AG04449 (cell line): ENCODE data around the gene CD38.

Source experiments
- CTCF ChIA-PET: fragments of 350-600 bp; formaldehyde crosslinking; extraction: SDS; loops from one replicate; lab custom pipeline; 2021; ENCODE audit warnings: antibody characterized with exemption; lab: Yijun Ruan, JAX
- POLR2A ChIA-PET: fragments of 400-600, 350-600 bp; formaldehyde crosslinking; extraction: SDS; loops from one replicate; lab custom pipeline; 2020; ENCODE audit warnings: antibody characterized with exemption, inconsistent platforms; lab: Yijun Ruan, JAX
- DNase-seq: peaks from one replicate; pipeline ENCODE4 v3.0.0-alpha.2; 2010; ENCODE audit warnings: low read depth, low spot score
- H3K4me3 ChIP-seq: 2 replicates; pipeline ENCODE4 v1.5.1; 2011; ENCODE audit warnings: low read depth, mild to moderate bottlenecking, control low read depth, low read length
- TF ChIP-seq, protein P1 (sequence below): IDR thresholded peaks from one replicate; pipeline ENCODE4 v1.5.1; 2011; ENCODE audit warnings: mild to moderate bottlenecking, moderate library complexity, low read length, control low read depth, inconsistent platforms; ENCODE audit not compliant: insufficient read depth; ENCODE audit errors: missing control alignments

The CD38 gene

DNA sequence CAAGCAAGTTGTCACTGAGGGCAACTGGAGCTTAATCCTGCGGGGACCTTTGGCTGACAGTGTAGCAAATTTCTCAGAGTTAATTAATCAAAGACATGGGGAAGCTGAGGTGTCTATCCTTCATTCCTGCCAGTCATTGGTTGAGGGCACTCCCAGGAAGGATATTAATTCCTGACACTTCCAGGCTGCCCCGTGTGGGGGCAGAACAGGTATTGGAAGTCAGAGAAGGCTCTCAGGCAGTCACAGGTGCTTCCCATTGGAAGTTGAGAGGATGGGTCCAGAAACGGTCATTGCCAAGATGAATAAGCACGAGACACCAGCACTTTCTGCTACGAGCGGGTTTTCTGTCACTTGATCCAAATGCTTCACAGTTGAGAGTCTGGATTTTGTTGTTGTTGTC is 29.1 kb upstream of the CD38 start:
- CTCF ChIA-PET: interaction anchor here (0.9 to 1.5 kb wide), 3 partner anchors 19 to 207 kb away, joined by 3 to 4 read pairs (median 3); no protein-coding TSS in a partner anchor
- TF ChIP-seq, protein P1, sequence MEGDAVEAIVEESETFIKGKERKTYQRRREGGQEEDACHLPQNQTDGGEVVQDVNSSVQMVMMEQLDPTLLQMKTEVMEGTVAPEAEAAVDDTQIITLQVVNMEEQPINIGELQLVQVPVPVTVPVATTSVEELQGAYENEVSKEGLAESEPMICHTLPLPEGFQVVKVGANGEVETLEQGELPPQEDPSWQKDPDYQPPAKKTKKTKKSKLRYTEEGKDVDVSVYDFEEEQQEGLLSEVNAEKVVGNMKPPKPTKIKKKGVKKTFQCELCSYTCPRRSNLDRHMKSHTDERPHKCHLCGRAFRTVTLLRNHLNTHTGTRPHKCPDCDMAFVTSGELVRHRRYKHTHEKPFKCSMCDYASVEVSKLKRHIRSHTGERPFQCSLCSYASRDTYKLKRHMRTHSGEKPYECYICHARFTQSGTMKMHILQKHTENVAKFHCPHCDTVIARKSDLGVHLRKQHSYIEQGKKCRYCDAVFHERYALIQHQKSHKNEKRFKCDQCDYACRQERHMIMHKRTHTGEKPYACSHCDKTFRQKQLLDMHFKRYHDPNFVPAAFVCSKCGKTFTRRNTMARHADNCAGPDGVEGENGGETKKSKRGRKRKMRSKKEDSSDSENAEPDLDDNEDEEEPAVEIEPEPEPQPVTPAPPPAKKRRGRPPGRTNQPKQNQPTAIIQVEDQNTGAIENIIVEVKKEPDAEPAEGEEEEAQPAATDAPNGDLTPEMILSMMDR: no peak
- POLR2A ChIA-PET: no interaction called here
- no peak overlapping the region for H3K4me3 ChIP-seq
- no peak for DNase-seq

DNA sequence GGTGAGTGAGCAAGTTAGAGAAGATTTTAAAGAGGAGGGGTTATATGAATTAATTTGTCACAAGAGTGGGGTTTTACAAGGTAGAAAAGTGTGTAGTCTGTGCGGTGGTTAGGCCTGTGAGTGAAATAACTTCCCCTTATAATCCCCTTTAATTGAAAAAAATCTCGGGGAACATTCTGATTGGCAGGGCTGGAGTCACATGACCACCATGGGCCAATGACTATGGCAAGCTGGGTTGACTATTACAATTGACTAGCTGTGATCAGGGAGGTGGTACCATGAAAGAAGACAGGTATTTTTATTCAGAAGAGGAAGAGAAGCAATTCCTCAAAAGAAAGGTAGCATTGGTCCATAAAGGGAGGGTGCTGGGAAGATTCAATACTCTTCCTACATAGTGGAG is 27.0 kb upstream of the CD38 start:
- TF ChIP-seq, protein P1: no peak
- H3K4me3 ChIP-seq: no peak overlapping the region
- ChIA-PET CTCF (no interaction called here), POLR2A (no interaction called here)
- no peak for DNase-seq

DNA sequence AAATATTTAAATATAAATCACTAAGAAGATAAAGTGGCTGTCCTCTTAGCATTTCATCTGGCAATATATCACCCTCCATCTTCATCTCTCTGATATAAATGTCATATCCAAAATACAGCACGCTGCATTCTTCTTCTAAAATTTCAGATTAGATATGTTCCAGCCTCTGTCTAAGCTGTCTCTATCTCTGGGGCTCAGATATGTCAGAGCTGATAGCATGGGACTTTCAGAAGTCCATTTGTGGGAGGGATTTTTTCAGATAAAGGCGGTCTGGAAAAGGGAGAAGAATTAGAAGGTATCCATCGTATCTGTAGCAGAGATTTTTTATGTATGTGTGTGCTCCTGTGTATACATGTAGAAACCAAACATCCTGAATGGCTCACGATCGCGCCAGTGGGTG is 25.0 kb upstream of the CD38 start:
- no peak for DNase-seq
- POLR2A ChIA-PET: no interaction called here
- CTCF ChIA-PET: no interaction called here
- TF ChIP-seq, protein P1: no peak
- H3K4me3 ChIP-seq: no peak overlapping the region

DNA sequence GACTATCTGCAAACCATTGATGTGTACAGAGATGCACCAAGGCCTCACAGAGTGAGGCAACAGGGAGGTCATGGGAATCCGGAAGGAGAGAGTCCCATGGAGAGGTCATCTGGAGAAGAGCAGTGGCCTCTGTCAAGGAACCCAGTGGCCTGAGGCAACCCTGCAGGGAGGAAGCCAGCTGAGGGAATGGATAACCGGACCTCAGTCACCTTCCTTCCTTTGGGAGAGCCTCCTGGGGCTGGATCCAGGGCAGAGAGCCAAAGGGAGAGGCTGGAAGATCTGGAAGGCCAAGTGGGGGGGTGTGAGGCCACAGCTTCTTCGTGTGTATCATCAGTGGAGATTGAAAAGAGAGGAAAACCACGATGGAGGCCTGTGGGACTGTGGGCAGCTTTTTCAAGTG is 24.3 kb upstream of the CD38 start:
- no peak for DNase-seq
- POLR2A ChIA-PET: no interaction called here
- TF ChIP-seq, protein P1: no peak
- CTCF ChIA-PET: no interaction called here
- no peak overlapping the region for H3K4me3 ChIP-seq

DNA sequence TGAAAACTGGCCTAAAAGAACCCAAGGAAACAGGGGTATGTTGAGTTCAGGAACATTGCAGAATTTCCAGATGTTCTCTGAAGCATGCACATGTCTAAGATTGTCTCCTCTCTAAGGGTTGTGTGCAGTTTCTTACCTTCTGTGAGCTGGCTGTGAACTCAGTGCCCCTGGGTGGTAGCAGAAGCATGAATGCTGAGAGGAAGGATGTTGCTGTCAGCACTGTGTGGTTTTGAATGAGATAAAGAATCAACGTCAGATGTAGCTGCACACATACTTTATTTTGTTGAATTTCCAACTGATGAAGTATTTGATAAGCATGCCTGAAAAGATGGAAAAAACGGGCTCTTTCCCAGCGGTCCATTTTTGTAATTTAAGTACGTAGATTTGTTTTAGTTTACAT is 23.8 kb upstream of the CD38 start:
- H3K4me3 ChIP-seq: no peak overlapping the region
- CTCF ChIA-PET: interaction anchor here (0.6 to 1.1 kb wide), 2 partner anchors 9 to 16 kb away, joined by 3 read pairs; no protein-coding TSS in a partner anchor
- POLR2A ChIA-PET: no interaction called here
- TF ChIP-seq, protein P1: no peak
- DNase-seq: no peak

DNA sequence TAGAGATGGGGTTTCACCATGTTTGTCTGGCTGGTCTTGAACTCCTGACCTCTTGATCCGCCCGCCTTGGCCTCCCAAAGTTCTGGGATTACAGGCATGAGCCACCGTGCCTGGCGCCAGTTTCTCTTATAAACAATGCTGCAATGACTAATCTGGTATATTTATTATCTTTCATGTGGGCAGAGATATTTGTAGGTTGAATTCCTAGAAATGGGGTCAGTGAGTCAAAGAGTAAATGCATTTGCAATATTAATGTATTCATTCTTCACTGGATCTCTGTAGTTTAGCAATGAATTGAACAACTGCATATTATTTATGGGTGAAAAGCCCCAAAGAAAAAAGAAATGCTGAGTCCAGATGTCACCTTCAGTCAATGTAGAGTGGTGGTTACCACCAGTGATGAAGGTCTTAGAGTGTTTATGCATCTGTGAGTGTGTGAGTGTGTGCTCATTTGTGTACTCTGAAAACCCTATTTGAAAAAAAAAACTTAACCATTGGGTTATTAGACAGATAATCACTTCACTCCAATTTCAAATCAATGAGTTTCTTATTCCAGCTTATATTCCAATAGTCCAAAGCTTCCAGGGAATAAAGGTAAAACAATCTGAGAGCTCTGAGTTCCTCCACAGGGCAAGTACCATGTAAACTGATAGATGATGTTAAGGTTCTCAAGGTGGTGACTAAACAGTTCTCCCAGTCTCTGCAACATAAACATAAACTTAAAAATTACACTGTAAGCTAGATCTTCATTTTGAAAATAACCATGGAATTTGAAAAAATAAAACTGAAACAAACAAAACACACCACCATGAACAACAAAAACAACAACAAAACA is 22.6 kb upstream of the CD38 start:
- no peak overlapping the region for H3K4me3 ChIP-seq
- DNase-seq: no peak
- TF ChIP-seq, protein P1: no peak
- ChIA-PET CTCF (interaction anchor here (0.9 to 1.7 kb wide), 2 partner anchors 23 to 26 kb away, joined by 3 to 7 read pairs; no protein-coding TSS in a partner anchor), POLR2A (no interaction called here)
